Measurements from ENCODE around the gene SRF. TPM values are rescaled to one million over a fixed set of nuclear protein-coding genes. Genes with fewer than 3 reads are reported as not detected.
A peak's percentile ranks its signal among the peaks of the same experiment; 100 is the strongest.

SRF gene
- total RNA-seq, 4 donors from 2014 or later: 18.2 to 109 (median 36.9) TPM

DNA sequence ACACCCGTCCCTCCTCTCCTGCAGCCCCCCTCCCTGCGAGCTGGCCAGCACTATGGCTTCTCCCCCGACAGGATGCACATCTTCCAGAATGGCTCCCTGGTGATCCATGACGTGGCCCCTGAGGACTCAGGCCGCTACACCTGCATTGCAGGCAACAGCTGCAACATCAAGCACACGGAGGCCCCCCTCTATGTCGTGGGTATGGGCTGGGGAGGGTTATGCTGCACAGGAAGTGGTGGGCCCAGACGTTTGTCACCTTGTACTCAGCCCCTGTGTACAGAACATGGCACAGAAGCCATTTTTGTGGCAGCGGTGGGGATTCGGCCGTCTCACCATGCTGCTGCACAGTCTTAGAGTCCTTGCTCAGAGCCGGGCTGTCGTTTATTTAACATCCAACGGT is 29.0 kb upstream of the SRF start:
- intact Hi-C loops (cut with DNase I; ENCODE audit: low total_unique reads): loop anchor here (5.0 kb wide), 1 partner anchor 240 kb away; no protein-coding TSS in a partner anchor
- no peak overlapping the region for H3K4me3 ChIP-seq
- no peaks in the 10 kb centered on the region for H3K27me3 ChIP-seq
- no peaks in the 10 kb centered on the region for H3K36me3 ChIP-seq
- TF ChIP-seq CTCF (IDR thresholded peaks at IDR 0.05) (no peak), POLR2A (IDR thresholded peaks at IDR 0.05) (no peak)
- H3K27ac ChIP-seq: no peak overlapping the region
- DNase-seq: no peak
- no peaks in the 10 kb centered on the region for H3K9me3 ChIP-seq
- H3K4me1 ChIP-seq: peaks cover 0 to 9% of the 10 kb centered on the region in 2 donors

DNA sequence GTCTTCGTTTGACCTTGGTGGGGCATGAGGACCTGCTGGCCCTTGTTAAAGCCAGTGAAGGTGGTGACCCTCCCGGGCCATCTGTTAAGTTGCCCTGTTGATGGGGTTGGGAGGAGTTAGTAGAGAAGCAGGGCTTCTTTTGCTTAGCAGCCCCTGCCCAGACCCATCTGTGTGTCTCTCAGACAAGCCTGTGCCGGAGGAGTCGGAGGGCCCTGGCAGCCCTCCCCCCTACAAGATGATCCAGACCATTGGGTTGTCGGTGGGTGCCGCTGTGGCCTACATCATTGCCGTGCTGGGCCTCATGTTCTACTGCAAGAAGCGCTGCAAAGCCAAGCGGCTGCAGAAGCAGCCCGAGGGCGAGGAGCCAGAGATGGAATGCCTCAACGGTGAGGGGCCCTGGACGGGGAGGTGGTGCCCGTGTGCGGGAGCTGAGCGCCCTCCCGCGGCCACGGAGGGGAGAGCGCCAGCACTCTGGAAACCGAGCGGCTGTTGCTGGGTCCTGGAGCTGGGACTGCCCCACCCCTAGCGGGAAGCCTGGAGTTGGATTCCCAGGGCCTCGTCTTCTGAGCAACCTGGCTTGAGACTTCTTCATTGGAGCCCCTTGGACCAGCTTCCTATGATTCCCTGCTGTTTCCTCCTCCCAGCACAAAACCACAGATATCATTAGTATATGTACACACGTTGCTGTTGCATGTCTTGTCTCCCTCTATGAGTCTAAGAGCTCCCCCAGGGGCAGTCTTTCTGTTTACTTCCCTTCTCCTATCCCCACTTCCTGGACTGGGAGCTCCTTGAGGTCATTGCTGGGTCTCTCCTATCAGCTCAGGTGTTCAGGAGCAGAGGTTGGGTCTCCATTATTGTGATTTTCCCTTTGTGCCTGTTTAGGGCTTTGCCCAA is 27.6 kb upstream of the SRF start:
- peaks cover 0 to 9% of the 10 kb centered on the region in 2 donors for H3K4me1 ChIP-seq
- H3K9me3 ChIP-seq: no peaks in the 10 kb centered on the region
- intact Hi-C loops (cut with DNase I; ENCODE audit: low total_unique reads): loop anchor here (5.0 kb wide), 1 partner anchor 241 kb away; no protein-coding TSS in a partner anchor
- H3K4me3 ChIP-seq: no peak overlapping the region
- TF ChIP-seq POLR2A (IDR thresholded peaks at IDR 0.05): peak in 1 of 2 donors; percentile 34
- peak; percentile 95 to 99 (median 98) for TF ChIP-seq CTCF (IDR thresholded peaks at IDR 0.05)
- H3K27me3 ChIP-seq: no peaks in the 10 kb centered on the region
- H3K36me3 ChIP-seq: no peaks in the 10 kb centered on the region
- peak; percentile 94 to 95 for DNase-seq
- peak overlapping the region; percentile 54 to 60 for H3K27ac ChIP-seq

DNA sequence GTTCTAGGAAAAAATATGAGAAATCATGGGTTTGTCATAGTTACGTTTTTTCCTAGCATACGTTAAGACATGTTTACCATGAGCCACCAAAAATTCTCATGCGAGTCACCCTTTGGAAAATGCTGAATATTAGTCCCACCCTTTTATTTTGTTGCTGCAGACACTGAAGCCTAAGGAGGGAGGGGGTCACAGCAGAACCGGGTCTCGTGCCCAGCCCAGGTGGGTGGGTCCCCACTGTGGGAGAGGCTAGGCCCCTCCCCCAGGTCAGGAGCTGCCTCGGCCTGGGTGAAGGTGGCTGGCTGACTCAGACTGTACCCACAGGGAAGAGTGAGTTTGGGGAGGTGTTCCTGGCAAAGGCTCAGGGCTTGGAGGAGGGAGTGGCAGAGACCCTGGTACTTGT is 26.2 kb upstream of the SRF start:
- intact Hi-C loops (cut with DNase I; ENCODE audit: low total_unique reads): loop anchor here (5.0 kb wide), 1 partner anchor 243 kb away; no protein-coding TSS in a partner anchor
- no peak for TF ChIP-seq CTCF (IDR thresholded peaks at IDR 0.05)
- no peak for DNase-seq

GRCh38 chr6:43146261-43146660 is 24.8 kb upstream of the SRF start:
- H3K27ac ChIP-seq: no peak overlapping the region
- peaks cover 0 to 9% of the 10 kb centered on the region in 2 donors for H3K4me1 ChIP-seq
- no peaks in the 10 kb centered on the region for H3K27me3 ChIP-seq
- TF ChIP-seq POLR2A (IDR thresholded peaks at IDR 0.05) (no peak), CTCF (IDR thresholded peaks at IDR 0.05) (no peak)
- H3K36me3 ChIP-seq: no peaks in the 10 kb centered on the region
- intact Hi-C loops (cut with DNase I; ENCODE audit: low total_unique reads): no loop called here
- DNase-seq: no peak
- H3K9me3 ChIP-seq: no peaks in the 10 kb centered on the region
- no peak overlapping the region for H3K4me3 ChIP-seq

More for the DNA sequence above, 26.2 kb upstream of the SRF start:
- Histone ChIP-seq H3K4me1 (peaks cover 0 to 9% of the 10 kb centered on the region in 2 donors), H3K4me3 (no peak overlapping the region), H3K27me3 (no peaks in the 10 kb centered on the region), H3K27ac (no peak overlapping the region), H3K36me3 (no peaks in the 10 kb centered on the region), H3K9me3 (no peaks in the 10 kb centered on the region)

Data from uterus (tissue), 4 donors.